HG03457 (cell line): ENCODE results near the gene GRIN2A.
"Not testable (repeated sequence)": the region's sequence is repeated elsewhere in the genome, so short reads cannot be mapped to it uniquely, and the experiment has no call there.

Experiments
- ATAC-seq: cut with Tn5 transposase; IDR thresholded peaks from one replicate; pipeline ENCODE4 v1.9.1; 2021; ENCODE audit warnings: moderate number of reproducible peaks; ENCODE audit not compliant: unreplicated experiment

Gene GRIN2A

DNA sequence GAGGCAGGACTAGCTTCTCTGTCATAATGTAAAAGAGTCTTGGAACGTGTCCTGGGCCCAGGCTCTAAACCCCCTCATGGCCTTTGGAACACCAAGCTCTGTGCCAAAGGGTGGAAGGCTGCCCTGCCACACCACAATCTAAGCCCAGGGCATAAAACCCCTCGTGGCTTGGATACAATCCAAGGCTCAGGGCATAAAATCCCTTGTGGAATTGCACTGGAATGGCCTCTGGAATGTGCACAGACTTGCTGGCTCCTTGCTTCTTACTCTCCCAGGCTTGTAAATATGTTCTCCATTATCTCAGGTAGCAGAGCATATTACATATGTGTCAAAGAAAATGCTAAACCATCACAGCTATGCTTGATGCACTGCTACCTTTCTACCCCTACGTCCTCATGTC is 306.2 kb downstream of the GRIN2A start:
- ATAC-seq: not testable (repeated sequence)

DNA sequence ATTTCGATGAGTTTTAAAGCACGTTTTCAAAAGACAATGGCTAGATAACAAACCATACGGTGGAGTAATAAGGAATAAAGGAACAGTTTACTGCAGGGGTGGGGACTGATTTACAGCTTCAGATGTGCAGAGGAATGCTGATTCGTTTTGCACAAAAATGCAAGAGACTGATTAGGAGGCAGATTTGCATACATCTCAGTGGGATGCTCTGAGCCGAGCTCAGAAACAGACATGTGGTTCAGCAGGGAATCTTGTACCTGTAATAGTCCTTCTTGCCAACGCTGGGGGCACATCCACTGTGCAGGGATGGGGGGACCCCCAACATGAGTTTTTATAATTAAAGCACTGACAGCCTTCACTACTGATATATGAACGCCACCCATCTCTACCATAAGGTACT is 308.0 kb downstream of the GRIN2A start:
- ATAC-seq: no peak

DNA sequence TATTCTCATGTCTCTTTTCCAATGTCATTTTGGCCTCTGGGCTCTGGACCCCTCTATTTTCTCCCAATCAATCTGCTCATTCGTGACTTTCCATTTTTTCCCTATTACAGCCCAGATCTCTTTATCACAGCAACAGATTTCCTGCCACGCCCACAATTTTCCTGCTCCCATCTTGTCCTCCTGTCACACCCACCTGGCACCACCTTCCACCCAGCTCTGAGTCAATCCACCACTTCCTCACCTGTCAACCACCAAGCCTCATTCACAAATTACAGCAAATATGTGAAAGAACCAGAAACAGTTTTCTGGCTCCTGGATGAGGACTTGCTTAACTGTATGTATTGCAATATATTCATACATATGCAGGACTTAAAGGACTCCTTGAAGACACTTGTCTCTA is 311.3 kb downstream of the GRIN2A start:
- ATAC-seq: no peak

DNA sequence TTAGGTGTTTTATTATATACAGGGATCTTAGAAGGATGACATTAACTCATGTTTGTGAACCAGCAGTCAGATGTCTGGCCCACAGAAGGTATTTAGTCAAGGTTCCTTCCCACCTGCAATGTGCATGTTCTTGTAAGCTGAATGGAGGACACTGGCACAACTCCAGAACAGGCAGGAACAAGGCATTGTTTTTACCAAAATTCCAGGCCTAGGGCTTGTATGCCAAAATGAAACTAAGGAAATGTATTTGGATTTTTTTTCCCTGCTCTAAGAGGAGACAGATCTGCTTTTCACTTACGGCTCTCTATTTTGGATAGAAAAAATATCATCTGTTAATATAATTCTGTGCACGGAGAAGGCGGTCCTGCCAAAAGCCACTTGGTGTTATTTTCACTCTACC is 312.5 kb downstream of the GRIN2A start:
- ATAC-seq: no peak

DNA sequence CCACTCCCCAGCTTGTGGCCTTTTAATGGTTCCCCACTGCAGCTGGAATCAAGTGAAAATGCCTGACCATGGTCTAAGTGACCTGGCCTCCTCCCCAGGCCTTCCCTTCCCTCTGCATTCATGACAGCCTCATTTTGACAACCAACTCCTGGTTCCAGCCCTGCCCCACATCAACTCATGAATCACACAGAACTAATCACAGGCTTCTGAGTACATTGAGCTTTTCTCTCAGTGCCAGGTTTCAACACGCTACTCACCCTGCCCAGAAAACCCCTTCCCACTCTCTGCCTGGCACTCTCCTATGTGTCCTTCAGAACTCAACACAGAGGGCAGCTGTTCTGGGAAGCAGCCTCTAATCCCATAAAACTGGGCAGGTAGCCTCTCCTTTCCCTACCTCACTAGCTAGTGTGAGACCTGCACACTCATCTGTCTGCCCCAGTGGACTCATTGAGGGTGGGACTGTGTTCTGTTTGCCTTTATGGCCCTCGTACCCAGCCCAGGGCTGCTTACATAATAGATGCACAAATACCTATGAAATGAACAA is 313.6 kb downstream of the GRIN2A start:
- no peak for ATAC-seq

DNA sequence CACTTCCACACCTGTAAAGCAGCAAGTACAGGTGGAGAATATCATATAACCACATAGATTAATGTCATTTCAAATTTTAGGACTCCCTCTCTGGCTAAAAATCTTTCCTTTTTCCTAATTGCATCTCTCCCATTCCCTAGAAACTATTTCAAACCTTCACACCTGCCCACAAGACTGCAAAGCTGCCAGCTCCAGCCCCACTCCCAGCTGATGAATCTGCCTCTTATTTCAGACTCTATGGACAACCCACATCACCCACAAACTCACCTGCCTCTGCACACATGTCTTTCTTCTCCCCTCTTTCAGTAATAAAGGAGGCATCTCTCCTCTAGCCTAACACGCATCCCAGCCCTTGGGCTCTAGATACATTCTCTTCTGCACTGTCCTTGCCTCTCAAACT is 315.1 kb downstream of the GRIN2A start:
- ATAC-seq: no peak

DNA sequence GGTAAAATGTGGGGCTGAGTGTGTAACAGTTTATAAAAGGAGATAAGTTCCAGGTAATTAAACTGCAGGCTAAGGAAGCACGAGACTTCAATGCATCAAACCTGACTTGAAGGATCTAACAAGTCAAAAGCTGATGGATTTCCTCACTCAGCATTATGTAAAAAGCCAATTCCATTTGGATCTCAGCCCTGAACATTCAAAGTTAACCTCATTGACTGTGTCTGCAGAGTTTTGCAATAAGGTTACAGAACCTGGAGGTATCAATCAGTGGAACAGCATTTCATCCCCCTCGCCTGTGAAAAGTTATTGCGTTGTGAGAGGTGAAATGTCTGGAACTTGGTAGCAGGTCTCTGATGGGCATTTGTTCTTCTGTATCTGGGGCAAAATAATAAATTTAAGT is 317.8 kb downstream of the GRIN2A start:
- no peak for ATAC-seq

DNA sequence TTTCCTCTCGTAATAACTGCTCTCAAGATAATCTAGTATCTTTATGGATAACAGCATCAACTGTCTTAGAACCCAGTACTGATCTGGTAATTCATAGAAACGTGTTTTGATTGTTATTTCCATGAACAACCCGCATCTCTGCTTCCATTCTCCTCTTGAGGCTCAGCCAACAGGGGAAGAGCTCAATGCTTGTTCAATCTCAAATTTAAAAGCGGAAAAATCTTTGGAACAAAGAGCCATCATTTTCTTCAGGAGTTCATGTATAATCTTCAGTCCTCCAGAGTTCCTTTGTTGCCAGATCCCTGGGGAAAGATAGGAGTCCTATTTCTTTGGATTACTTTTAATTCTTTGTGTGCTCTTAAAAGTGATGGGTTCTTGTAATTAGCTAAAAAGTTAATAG is 319.9 kb downstream of the GRIN2A start:
- no peak for ATAC-seq

DNA sequence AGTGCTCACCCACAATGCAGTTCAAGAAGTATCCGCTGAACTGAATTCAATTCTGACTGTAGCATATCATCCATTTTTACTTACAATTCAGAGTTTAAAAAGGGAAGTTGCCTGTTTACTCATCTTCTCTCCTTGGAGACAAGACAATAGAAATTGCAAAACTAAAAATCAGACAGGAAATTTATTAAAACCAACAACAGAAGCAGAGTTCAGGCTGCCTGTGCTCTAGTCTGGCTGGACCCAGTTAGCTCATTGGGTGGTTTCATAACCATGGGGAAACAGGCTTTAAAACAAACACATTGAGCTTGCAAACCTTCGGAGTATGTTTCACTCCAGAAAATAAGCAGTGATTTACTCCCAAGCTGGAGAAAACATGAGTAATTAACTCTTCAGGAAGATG is 321.4 kb downstream of the GRIN2A start:
- ATAC-seq: no peak

DNA sequence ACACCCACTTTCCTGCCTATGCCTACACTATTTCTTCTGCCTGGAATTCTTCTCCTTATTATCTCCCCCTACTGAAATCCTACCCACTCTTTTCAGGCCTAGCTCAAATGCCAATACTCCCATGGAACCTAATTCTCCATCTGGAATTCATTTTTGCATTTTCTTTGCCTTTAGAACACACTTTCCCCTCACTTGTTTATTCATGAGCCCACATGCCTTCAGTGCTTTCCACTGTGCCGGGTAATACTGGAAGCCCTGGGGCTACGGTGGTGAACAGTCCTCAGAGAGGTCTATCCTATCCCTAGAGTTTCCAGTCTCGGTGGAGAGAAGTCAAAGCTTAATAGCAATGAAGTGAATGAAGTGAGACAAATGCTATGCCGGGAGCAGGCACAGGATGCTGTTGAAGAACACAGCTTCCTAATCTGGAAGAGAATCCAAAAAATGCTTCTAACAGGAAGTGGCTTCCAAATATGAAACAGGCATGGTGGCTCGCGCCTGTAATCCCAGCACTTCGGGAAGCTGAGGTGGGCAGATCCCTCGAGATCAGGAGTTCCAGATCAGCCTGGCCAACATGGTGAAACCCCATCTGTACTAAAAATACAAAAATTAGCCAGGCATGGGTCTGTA is 322.4 kb downstream of the GRIN2A start:
- ATAC-seq: no peak

DNA sequence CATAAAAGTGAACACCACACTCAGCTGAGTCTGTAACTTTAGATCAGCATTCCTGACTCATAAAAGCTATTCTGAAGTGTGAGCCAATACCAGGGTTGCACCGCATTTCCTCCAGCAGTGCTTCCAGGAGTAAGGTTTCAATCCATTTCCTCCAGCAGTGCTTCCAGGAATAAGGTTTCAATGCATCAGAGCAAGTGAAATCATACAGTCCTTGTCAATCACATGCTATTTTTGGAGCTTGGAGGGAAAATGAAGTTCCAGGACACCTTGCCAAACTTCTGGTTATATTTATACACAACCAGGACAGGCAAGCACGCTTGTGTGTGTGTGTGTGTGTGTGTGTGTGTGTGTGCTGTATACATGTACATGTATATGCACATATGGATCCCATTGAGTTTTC is 327.6 kb downstream of the GRIN2A start:
- no peak for ATAC-seq

DNA sequence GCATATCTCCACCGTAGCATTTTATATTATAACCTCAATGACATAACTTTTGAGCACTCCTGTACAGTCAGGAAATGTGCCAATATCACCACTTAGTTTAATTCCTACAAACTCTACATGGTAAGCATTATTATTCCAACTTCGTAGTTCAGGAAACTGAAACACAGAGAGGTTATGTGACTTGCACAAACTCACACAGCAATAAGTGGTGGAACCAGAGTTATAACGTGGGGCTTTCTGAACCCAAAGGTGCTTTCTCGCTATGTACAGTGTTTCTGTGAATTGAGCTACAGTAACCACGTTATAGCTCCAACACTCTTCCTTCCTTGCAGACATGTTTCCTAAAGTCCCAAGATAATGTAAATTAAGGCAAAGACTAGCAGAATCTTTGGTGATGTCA is 330.2 kb downstream of the GRIN2A start:
- no peak for ATAC-seq

DNA sequence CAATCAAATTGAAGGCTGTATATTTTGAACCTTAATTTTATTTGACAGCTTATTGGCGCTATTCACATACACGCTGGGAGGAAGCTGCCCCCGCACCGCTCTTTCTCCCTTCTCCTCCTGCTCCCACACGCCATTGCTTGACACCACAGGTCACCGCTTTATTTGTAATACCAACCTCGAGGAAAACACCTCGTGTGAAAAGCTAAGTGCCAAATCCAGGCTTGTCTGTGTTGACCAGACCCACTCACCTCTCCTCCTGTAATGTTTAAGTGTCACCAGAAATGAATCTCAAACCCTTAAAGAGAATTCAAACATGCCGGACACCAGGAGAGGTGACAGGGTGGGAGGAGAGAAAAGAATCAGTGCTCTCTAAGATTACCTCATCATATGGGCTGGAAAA is 331.4 kb downstream of the GRIN2A start:
- ATAC-seq: no peak

DNA sequence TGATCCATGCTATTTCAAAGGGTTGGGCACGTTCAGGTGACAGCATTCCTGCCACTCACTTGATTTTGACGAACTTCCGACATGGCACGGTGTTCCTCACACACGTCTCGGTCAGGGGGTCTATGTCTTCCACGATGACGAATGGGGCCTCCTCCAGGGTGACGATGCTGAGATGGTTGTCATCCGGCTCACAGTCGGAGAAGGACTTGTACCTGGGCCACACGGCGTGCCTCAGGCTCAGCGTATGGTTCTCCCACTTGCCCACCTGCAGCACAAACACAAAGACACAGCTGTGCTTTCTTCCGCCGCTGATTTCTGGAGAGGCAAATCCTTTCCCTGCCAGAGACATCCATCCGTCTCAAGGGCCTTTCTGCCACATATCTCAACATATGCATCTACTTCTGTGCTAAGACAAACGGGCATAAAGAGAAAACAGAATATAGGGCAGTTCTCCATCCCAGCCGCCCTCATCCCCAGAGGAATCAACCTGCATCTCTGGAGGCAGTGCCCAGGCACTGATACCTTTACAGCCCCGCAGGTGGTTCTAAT is 332.5 kb downstream of the GRIN2A start:
- ATAC-seq: no peak

DNA sequence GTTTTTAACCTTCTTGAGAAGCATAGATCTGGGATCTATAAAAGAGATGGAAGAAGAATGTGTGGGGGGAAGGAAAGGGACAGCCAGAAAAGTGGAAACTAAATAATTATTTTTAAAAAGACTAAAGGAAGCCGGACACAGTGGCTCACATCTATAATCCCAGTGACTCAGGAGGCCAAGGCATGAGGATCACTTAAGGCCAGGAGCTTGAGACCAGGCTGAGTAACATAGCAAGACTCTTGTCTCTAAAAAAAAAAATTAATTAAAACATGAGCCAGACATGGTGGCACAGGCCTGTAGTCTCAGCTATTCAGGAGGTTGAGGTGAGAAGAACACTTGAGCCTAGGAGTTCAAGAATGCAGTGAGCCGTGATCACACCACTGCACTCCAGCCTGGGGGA is 335.1 kb downstream of the GRIN2A start:
- ATAC-seq: no peak

DNA sequence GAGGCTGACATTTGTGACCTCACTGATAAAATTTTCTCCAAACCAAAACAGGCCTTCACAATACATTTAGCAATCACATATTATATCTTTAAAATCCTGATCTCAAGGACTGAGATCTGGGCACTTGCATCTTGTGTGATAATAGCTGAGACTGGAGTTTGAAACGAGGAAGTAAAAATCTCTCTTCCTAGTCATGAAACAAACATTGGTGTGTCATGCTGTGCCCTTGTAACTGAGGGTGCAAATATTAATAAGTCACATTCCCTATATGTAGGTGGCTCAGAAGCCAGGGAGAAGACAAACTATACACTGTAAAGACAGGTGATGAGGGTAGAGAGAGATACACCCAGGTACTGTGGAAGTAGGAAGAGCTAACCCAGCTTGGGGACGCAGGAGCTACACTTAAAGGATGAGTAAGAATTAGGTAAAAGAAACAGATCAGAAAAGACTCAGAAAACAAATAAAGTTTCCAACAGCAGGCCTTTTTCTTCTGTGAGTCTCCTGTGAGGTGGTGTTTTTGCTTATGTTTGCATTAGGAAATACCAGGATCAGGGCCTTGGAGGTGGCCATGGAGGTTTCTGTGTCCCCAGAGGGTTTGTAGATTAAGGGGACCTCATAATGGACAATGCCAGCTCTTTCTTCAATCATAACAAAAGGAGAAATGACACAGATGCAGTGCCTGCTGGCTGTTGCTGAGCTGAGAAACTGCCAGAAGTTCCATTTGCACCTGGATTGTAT is 335.7 kb downstream of the GRIN2A start:
- ATAC-seq: no peak

DNA sequence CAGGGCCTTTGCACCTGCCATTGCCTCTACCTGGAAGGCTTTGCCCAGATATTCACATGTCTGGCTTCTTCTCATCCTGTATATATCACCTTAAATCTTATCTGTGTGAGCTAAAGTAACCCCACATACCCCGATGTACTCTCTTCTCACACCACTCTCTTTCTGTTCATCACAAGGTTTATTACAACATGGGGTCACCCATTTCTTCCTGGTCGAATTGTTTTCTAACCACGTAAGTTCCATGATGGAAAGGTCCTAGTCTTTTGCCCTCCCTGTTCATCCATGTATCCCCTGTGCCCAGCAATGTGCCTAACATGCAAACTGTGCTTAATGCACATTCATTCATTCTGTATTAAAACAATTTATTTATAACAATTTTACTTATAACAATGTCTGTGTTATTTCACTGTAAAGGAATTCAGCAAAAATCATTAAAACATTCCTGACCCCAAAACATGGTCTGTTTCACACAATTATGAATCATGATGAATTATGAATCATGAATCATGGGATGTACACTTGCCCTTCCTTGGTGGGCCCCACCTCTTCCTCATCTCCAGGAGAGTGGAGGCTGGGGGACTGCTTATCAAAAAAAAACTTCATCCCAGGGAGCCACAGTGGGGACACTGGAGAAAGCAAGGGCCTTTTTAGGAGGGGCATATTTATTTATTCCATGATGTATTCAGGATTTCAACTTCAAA is 336.4 kb downstream of the GRIN2A start:
- ATAC-seq: no peak

DNA sequence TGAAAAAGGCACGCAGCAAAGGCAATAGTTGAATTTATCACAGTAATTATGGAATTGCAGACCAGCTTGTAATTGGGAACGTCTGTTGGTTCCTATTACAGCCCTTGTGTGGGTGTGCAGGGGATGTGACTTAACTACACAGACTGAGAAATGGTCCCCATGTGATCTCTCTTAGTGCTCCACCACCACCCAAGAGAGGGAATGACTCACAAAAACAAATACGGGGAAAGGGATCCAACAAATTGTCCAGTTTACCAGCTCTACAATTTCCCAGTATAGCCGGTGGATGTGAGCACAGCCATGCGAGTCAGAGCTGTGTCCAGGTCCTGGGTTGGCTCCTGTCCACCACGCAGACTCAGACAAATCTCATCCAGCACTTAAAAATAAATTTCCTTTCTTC is 337.9 kb downstream of the GRIN2A start:
- no peak for ATAC-seq

DNA sequence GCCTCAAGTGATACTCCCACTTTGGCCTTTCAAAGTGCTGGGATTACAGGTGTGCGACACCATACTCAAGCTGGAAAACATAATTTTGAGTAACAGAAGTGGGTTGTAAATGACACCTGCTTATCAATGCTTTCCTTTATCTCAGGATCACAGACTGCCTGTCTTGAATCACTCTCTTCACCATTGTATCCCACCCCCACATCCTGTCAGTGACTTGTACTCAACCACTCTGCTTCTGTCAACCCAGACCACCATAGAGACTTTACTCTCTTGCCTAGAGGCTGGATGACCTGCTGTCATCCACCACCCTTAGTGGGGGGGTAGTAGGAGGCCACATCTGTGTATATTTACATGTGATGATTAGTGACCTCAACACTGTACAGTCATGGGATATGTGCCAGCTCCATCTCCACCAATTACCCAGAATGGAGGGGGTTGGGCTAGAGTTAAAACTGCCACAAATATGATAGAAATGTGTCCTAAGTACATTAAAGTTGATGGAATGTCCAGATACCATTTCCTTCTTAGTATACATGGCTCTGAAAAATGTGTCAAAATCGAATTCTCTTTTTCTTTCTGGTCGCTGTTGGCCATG is 338.7 kb downstream of the GRIN2A start:
- ATAC-seq: no peak

DNA sequence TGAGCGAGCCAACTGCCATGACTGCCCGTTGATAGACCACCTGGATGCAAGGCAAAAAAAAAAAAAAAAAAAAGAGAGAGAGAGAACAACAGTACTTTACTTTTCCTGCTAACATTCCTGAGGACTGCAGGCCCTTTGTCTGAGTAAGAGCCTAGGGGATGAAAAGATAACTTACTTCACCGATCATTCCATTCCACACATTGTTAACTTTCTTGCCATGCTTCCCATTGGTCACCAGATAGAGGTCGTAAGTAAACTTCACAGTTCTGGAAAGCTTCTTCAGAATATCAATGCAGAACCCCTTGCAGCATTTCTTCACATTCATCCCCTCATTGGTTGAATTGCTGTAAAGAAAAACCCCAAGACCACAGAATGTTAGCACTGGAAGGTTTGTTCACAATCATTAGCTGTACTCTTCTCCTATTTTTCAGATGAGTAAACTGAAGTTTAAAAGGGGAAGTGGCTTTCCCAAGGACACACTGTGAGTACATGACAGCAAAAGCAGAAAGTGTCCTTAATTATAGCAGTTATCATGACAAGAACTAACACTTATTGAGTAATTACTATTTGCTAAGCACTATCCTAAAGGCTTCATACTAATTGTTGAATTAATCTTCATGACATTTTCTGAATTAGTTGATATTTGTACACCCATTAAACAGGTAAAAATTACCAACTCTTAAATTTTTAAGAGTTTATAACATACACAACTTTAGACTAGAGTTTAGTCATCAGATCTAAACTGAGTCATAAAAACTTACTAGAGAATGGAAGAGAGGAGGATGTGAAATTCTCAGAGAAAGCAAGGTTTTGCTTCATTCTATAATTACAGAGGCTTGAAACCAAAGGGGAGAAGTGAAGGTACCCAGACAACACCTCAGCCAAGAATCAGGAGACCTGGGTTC is 341.2 kb downstream of the GRIN2A start:
- no peak for ATAC-seq
